IPS-18a (cell line): ENCODE results near the gene METTL13.
A peak's percentile ranks its signal among the peaks of the same experiment; 100 is the strongest.

Experiments
- H3K27ac ChIP-seq: one replicate; pipeline ENCODE4 v1.5.1; 2013; ENCODE audit warnings: low read length
- H3K27me3 ChIP-seq: one replicate; pipeline ENCODE4 v1.6.1; 2013; ENCODE audit warnings: mild to moderate bottlenecking, low read length; ENCODE audit not compliant: control insufficient read depth, insufficient read depth
- H3K36me3 ChIP-seq: one replicate; pipeline ENCODE4 v1.6.1; 2013; ENCODE audit warnings: low read depth, low read length; ENCODE audit not compliant: control insufficient read depth
- H3K4me1 ChIP-seq: one replicate; pipeline ENCODE4 v1.6.1; 2013; ENCODE audit warnings: low read depth, low read length; ENCODE audit not compliant: control insufficient read depth
- H3K4me3 ChIP-seq: one replicate; pipeline ENCODE4 v1.5.1; 2013; ENCODE audit warnings: low read length
- H3K9ac ChIP-seq: one replicate; pipeline ENCODE4 v1.6.1; 2013; ENCODE audit warnings: mild to moderate bottlenecking, low read length, moderate library complexity
- H3K9me3 ChIP-seq: one replicate; pipeline ENCODE4 v1.6.1; 2013; ENCODE audit warnings: low read depth, low read length; ENCODE audit not compliant: control insufficient read depth

Gene METTL13

GRCh38 chr1:171781176-171781875 is at the start of gene METTL13:
TSS of gene METTL13 (plus strand) at chr1:171781660. CDS start at chr1:171781968, 308 bp downstream.
- Histone ChIP-seq H3K9ac (peak within 1 kb of the TSS; percentile 82), H3K27me3 (no peaks in the 10 kb centered on the region), H3K27ac (peak within 1 kb of the TSS; percentile 7), H3K4me1 (peaks cover 3% of the 10 kb centered on the region), H3K9me3 (no peaks in the 10 kb centered on the region), H3K36me3 (peaks cover 30% of the 10 kb centered on the region), H3K4me3 (peak within 1 kb of the TSS; percentile 81)

GRCh38 chr1:171736196-171736595 is 45.3 kb upstream of the METTL13 start:
- H3K36me3 ChIP-seq = no peaks in the 10 kb centered on the region
- no peak overlapping the region for H3K9ac ChIP-seq
- H3K9me3 ChIP-seq = no peaks in the 10 kb centered on the region
- H3K27ac ChIP-seq = no peak overlapping the region
- no peaks in the 10 kb centered on the region for H3K27me3 ChIP-seq
- peaks cover 8% of the 10 kb centered on the region for H3K4me1 ChIP-seq
- no peak overlapping the region for H3K4me3 ChIP-seq

GRCh38 chr1:171738911-171739310 is 42.5 kb upstream of the METTL13 start:
- no peak overlapping the region for H3K4me3 ChIP-seq
- no peaks in the 10 kb centered on the region for H3K9me3 ChIP-seq
- no peaks in the 10 kb centered on the region for H3K36me3 ChIP-seq
- no peaks in the 10 kb centered on the region for H3K27me3 ChIP-seq
- no peak overlapping the region for H3K27ac ChIP-seq
- no peak overlapping the region for H3K9ac ChIP-seq
- H3K4me1 ChIP-seq = peaks cover 15% of the 10 kb centered on the region

GRCh38 chr1:171739656-171740055 is 41.8 kb upstream of the METTL13 start:
- Histone ChIP-seq H3K4me3 (no peak overlapping the region), H3K27ac (no peak overlapping the region), H3K27me3 (no peaks in the 10 kb centered on the region), H3K9ac (no peak overlapping the region), H3K9me3 (no peaks in the 10 kb centered on the region), H3K4me1 (peaks cover 15% of the 10 kb centered on the region), H3K36me3 (no peaks in the 10 kb centered on the region)

GRCh38 chr1:171740356-171740863 is 41.0 kb upstream of the METTL13 start:
- peaks cover 15% of the 10 kb centered on the region for H3K4me1 ChIP-seq
- H3K9me3 ChIP-seq = no peaks in the 10 kb centered on the region
- no peak overlapping the region for H3K27ac ChIP-seq
- H3K36me3 ChIP-seq = no peaks in the 10 kb centered on the region
- H3K4me3 ChIP-seq = peak overlapping the region; percentile 83
- H3K9ac ChIP-seq = no peak overlapping the region
- H3K27me3 ChIP-seq = no peaks in the 10 kb centered on the region

- peaks cover 15% of the 10 kb centered on the region for H3K4me1 ChIP-seq
- H3K27ac ChIP-seq = no peak overlapping the region
- no peaks in the 10 kb centered on the region for H3K36me3 ChIP-seq
- H3K9ac ChIP-seq = peak overlapping the region; percentile 81
- no peaks in the 10 kb centered on the region for H3K9me3 ChIP-seq
- no peaks in the 10 kb centered on the region for H3K27me3 ChIP-seq
- peak overlapping the region; percentile 83 for H3K4me3 ChIP-seq
These were observed 40.2 kb upstream of the METTL13 start for GRCh38 chr1:171740987-171741871.

- Histone ChIP-seq H3K27me3 (no peaks in the 10 kb centered on the region), H3K27ac (peak within 1 kb of the TSS; percentile 14), H3K36me3 (no peaks in the 10 kb centered on the region), H3K4me3 (peak within 1 kb of the TSS; percentile 83), H3K9me3 (no peaks in the 10 kb centered on the region), H3K9ac (peak within 1 kb of the TSS; percentile 81), H3K4me1 (peaks cover 15% of the 10 kb centered on the region)
These were observed 39.4 kb upstream of the METTL13 start, which contains the start of gene VAMP4 for GRCh38 chr1:171741872-171742576. TSS of gene VAMP4 (minus strand) at chr1:171742065. CDS start at chr1:171738414, 3,651 bp downstream.

- peak overlapping the region; percentile 14 for H3K27ac ChIP-seq
- H3K4me1 ChIP-seq = peaks cover 15% of the 10 kb centered on the region
- no peaks in the 10 kb centered on the region for H3K36me3 ChIP-seq
- peak overlapping the region; percentile 81 for H3K9ac ChIP-seq
- no peaks in the 10 kb centered on the region for H3K27me3 ChIP-seq
- peak overlapping the region; percentile 83 for H3K4me3 ChIP-seq
- H3K9me3 ChIP-seq = no peaks in the 10 kb centered on the region
These were observed 38.9 kb upstream of the METTL13 start for GRCh38 chr1:171742577-171742922.

GRCh38 chr1:171743081-171743870 is 38.2 kb upstream of the METTL13 start:
- no peaks in the 10 kb centered on the region for H3K27me3 ChIP-seq
- H3K9ac ChIP-seq = peak overlapping the region; percentile 81
- H3K9me3 ChIP-seq = no peaks in the 10 kb centered on the region
- no peaks in the 10 kb centered on the region for H3K36me3 ChIP-seq
- peaks cover 15% of the 10 kb centered on the region for H3K4me1 ChIP-seq
- H3K27ac ChIP-seq = no peak overlapping the region
- peak overlapping the region; percentile 83 for H3K4me3 ChIP-seq

GRCh38 chr1:171744986-171745385 is 36.5 kb upstream of the METTL13 start:
- H3K9me3 ChIP-seq = no peaks in the 10 kb centered on the region
- no peaks in the 10 kb centered on the region for H3K27me3 ChIP-seq
- no peaks in the 10 kb centered on the region for H3K36me3 ChIP-seq
- no peak overlapping the region for H3K4me3 ChIP-seq
- no peak overlapping the region for H3K27ac ChIP-seq
- H3K4me1 ChIP-seq = peaks cover 15% of the 10 kb centered on the region
- H3K9ac ChIP-seq = no peak overlapping the region
